Caco-2 (cell line): ENCODE data around the gene INSL3. TPM values are rescaled to one million over a fixed set of nuclear protein-coding genes. Genes with fewer than 3 reads are reported as not detected.

Experiments used
- BruUV-seq: library from RNA; stranded (reverse); fragments of 400-500 nt; replicated peaks from 2 replicates; lab custom pipeline; 2021; lab: Mats Ljungman, UMichigan
- CTCF ChIA-PET: fragments of 300-600 bp; sonication (Branson Sonifier 250); formaldehyde crosslinking; loops from one replicate; lab custom pipeline; 2022; ENCODE audit warnings: antibody characterized with exemption; lab: Charles Lee
- POLR2A ChIA-PET: fragments of 300-600 bp; sonication (Branson Sonifier 250); formaldehyde crosslinking; loops from one replicate; lab custom pipeline; 2022; ENCODE audit warnings: antibody characterized with exemption; lab: Charles Lee
- DNase-seq, 2 experiments: peaks; one replicate each; pipeline versions ENCODE4 v3.0.0 to v3.0.0-alpha.2; 2020 to 2022
- H3K27me3 ChIP-seq: replicated peaks from 2 replicates; pipeline ENCODE4 v1.6.0; 2011; ENCODE audit warnings: low read length; ENCODE audit not compliant: control insufficient read depth, insufficient read depth
- H3K36me3 ChIP-seq: 2 replicates; pipeline ENCODE4 v1.5.1; 2011; ENCODE audit warnings: low read length; ENCODE audit not compliant: control insufficient read depth, insufficient read depth
- H3K4me1 ChIP-seq: fragments of 250-450 bp; sonication (Bioruptor Pico); 2 replicates; pipeline ENCODE4 v1.5.1; 2020; ENCODE audit warnings: mild to moderate bottlenecking
- H3K4me3 ChIP-seq: 2 replicates; pipeline ENCODE4 v1.5.1; 2011; ENCODE audit warnings: low read depth, mild to moderate bottlenecking, control low read depth, low read length
- H3K9me3 ChIP-seq: fragments of 250-450 bp; sonication (Bioruptor Pico); 2 replicates; pipeline ENCODE4 v1.5.1; 2020; ENCODE audit warnings: mild to moderate bottlenecking, moderate library complexity
- H3K27ac Mint-ChIP-seq: one replicate; pipeline ENCODE4 v1.8.0; 2022; ENCODE audit warnings: mixed read lengths; ENCODE audit not compliant: unreplicated experiment
- H3K27me3 Mint-ChIP-seq: one replicate; pipeline ENCODE4 v1.8.0; 2022; ENCODE audit warnings: mixed read lengths; ENCODE audit not compliant: insufficient read depth, unreplicated experiment
- H3K36me3 Mint-ChIP-seq: one replicate; pipeline ENCODE4 v1.8.0; 2022; ENCODE audit warnings: mild to moderate bottlenecking, mixed read lengths; ENCODE audit not compliant: insufficient read depth, unreplicated experiment
- H3K4me1 Mint-ChIP-seq: one replicate; pipeline ENCODE4 v1.8.0; 2022; ENCODE audit warnings: low read depth, mixed read lengths; ENCODE audit not compliant: unreplicated experiment
- H3K4me3 Mint-ChIP-seq: one replicate; pipeline ENCODE4 v1.8.0; 2022; ENCODE audit warnings: mild to moderate bottlenecking, moderate library complexity, mixed read lengths; ENCODE audit not compliant: unreplicated experiment
- H3K9me3 Mint-ChIP-seq: one replicate; pipeline ENCODE4 v1.8.0; 2022; ENCODE audit warnings: mixed read lengths; ENCODE audit not compliant: unreplicated experiment
- CTCF ChIP-seq, 2 experiments: fragments of 200-600 bp in 1 of 2; IDR thresholded peaks; 1 replicate in 1 of 2; 2 replicates in 1 of 2; pipeline versions ENCODE4 v1.5.1 to v1.8.0; 2011 to 2022; ENCODE audit warnings: antibody characterized with exemption in 1 of 2, control low read depth in 1 of 2, inconsistent platforms in 1 of 2, low read depth in 1 of 2, low read length in 1 of 2, mild to moderate bottlenecking in 1 of 2, moderate library complexity in 1 of 2; ENCODE audit not compliant: insufficient read depth in 1 of 2, severe bottlenecking in 1 of 2, unreplicated experiment in 1 of 2
- intact Hi-C: fragments of 100-400 bp; cut with micrococcal nuclease; formaldehyde crosslinking; loops from one replicate; pipeline ENCODE4 v1.10.0; 2022; ENCODE audit not compliant: unreplicated experiment
- total RNA-seq: library from RNA; stranded (reverse); gene quantifications from 2 replicates; pipeline ENCODE4 v1.2.3, GENCODE V29; 2022

INSL3 gene
- total RNA-seq, 1 experiment from 2014 or later = not detected

GRCh38 chr19:17790059-17790780 lies 31.1 kb downstream of the INSL3 start:
- ChIA-PET CTCF (no interaction called here), POLR2A (no interaction called here)
- no peaks in the 10 kb centered on the region for H3K9me3 Mint-ChIP-seq
- Histone ChIP-seq H3K27me3 (no peaks in the 10 kb centered on the region), H3K36me3 (no peaks in the 10 kb centered on the region), H3K9me3 (no peaks in the 10 kb centered on the region; the same call in 1 of the 2 replicates), H3K4me1 (no peaks in the 10 kb centered on the region), H3K4me3 (no peak overlapping the region)
- no peak for TF ChIP-seq CTCF (IDR thresholded peaks at IDR 0.05; ENCODE audit: insufficient read depth in 1 of 2, low read depth in 1 of 2, low read length in 1 of 2, severe bottlenecking in 1 of 2, unreplicated experiment in 1 of 2)
- BruUV-seq = no TSS peak
- intact Hi-C loops = no loop called here
- H3K4me3 Mint-ChIP-seq = no peak overlapping the region
- H3K27ac Mint-ChIP-seq = no peak overlapping the region
- DNase-seq = no peak
- H3K36me3 Mint-ChIP-seq = no peaks in the 10 kb centered on the region
- no peaks in the 10 kb centered on the region for H3K4me1 Mint-ChIP-seq
- peaks cover 4% of the 10 kb centered on the region for H3K27me3 Mint-ChIP-seq

- no peaks in the 10 kb centered on the region for H3K36me3 Mint-ChIP-seq
- no peaks in the 10 kb centered on the region for H3K27me3 ChIP-seq
- H3K9me3 Mint-ChIP-seq = no peaks in the 10 kb centered on the region
- ChIA-PET POLR2A (no interaction called here), CTCF (no interaction called here)
- H3K4me1 Mint-ChIP-seq = no peaks in the 10 kb centered on the region
- TF ChIP-seq CTCF (IDR thresholded peaks at IDR 0.05; ENCODE audit: insufficient read depth in 1 of 2, low read depth in 1 of 2, low read length in 1 of 2, severe bottlenecking in 1 of 2, unreplicated experiment in 1 of 2) = no peak
- H3K27me3 Mint-ChIP-seq = peaks cover 2% of the 10 kb centered on the region
- no peak overlapping the region for H3K4me3 ChIP-seq
- no TSS peak for BruUV-seq
- no peak overlapping the region for H3K27ac Mint-ChIP-seq
- H3K9me3 ChIP-seq = no peaks in the 10 kb centered on the region
- H3K4me3 Mint-ChIP-seq = no peak overlapping the region
- H3K4me1 ChIP-seq = no peaks in the 10 kb centered on the region
- intact Hi-C loops = no loop called here
- no peaks in the 10 kb centered on the region for H3K36me3 ChIP-seq
- no peak for DNase-seq
Observed at GRCh38 chr19:17788632-17789031, 32.7 kb downstream of the INSL3 start.

- no peak overlapping the region for H3K27ac Mint-ChIP-seq
- BruUV-seq = no TSS peak
- H3K4me1 ChIP-seq = no peaks in the 10 kb centered on the region
- H3K4me1 Mint-ChIP-seq = no peaks in the 10 kb centered on the region
- no peaks in the 10 kb centered on the region for H3K9me3 ChIP-seq
- no peaks in the 10 kb centered on the region for H3K9me3 Mint-ChIP-seq
- H3K27me3 ChIP-seq = no peaks in the 10 kb centered on the region
- no peak for TF ChIP-seq CTCF (IDR thresholded peaks at IDR 0.05; ENCODE audit: insufficient read depth in 1 of 2, low read depth in 1 of 2, low read length in 1 of 2, severe bottlenecking in 1 of 2, unreplicated experiment in 1 of 2)
- no peak overlapping the region for H3K4me3 ChIP-seq
- intact Hi-C loops = no loop called here
- no peaks in the 10 kb centered on the region for H3K36me3 Mint-ChIP-seq
- no peak overlapping the region for H3K4me3 Mint-ChIP-seq
- ChIA-PET POLR2A (no interaction called here), CTCF (interaction anchor here (0.6 kb wide), 1 partner anchor 210 kb away, joined by 3 read pairs; no protein-coding TSS in a partner anchor)
- no peak for DNase-seq
- no peaks in the 10 kb centered on the region for H3K36me3 ChIP-seq
- H3K27me3 Mint-ChIP-seq = peaks cover 2% of the 10 kb centered on the region
Observed at GRCh38 chr19:17787274-17787913, 33.9 kb downstream of the INSL3 start.
